HepG2 (cell line): ENCODE data around the gene FOXRED2. TPM values are rescaled to one million over a fixed set of nuclear protein-coding genes. Genes with fewer than 3 reads are reported as not detected.
A peak's percentile ranks its signal among the peaks of the same experiment; 100 is the strongest.

Experiments
- CBX5 ChIP-seq: sonication (generic); formaldehyde crosslinking; IDR thresholded peaks from 2 replicates; pipeline ENCODE4 v1.4.0; 2020; ENCODE audit warnings: missing genetic modification reagents, borderline replicate concordance
- FOSL2 ChIP-seq: sonication (generic); formaldehyde crosslinking; IDR thresholded peaks from 2 replicates; pipeline ENCODE4 v1.4.0; 2020; ENCODE audit warnings: missing genetic modification reagents
- FOXO1 ChIP-seq: sonication (generic); formaldehyde crosslinking; IDR thresholded peaks from 2 replicates; pipeline ENCODE4 v1.4.0; 2020; ENCODE audit warnings: missing genetic modification reagents
- IRF2 ChIP-seq: IDR thresholded peaks from 2 replicates; pipeline ENCODE4 v1.6.1; 2018; ENCODE audit warnings: missing genetic modification reagents, missing compliant biosample characterization
- ISX ChIP-seq: sonication (generic); formaldehyde crosslinking; conservative IDR thresholded peaks from 2 replicates; pipeline ENCODE4 v1.5.0; 2020; ENCODE audit warnings: missing genetic modification reagents
- NFYC ChIP-seq: IDR thresholded peaks from 2 replicates; pipeline ENCODE4 v1.6.1; 2016; ENCODE audit warnings: missing genetic modification reagents, missing compliant biosample characterization
- POLR2AphosphoS5 ChIP-seq: IDR thresholded peaks from 2 replicates; pipeline ENCODE4 v1.6.1; 2012; ENCODE audit warnings: low read depth, low read length
- REXO4 ChIP-seq: sonication (generic); formaldehyde crosslinking; IDR thresholded peaks from 2 replicates; pipeline ENCODE4 v1.8.0; 2022; ENCODE audit warnings: missing genetic modification reagents, mild to moderate bottlenecking, borderline replicate concordance
- SMAD1 ChIP-seq: sonication (generic); formaldehyde crosslinking; IDR thresholded peaks from 2 replicates; pipeline ENCODE4 v1.4.0; 2020; ENCODE audit warnings: missing genetic modification reagents, low read depth, mild to moderate bottlenecking, borderline replicate concordance
- TEAD2 ChIP-seq: sonication (generic); formaldehyde crosslinking; IDR thresholded peaks from 2 replicates; pipeline ENCODE4 v1.9.0; 2021; ENCODE audit warnings: missing genetic modification reagents
- ZNF143 ChIP-seq: sonication (generic); formaldehyde crosslinking; IDR thresholded peaks from 2 replicates; pipeline ENCODE4 v1.4.0; 2020; ENCODE audit warnings: missing genetic modification reagents
- ZNF235 ChIP-seq: sonication (generic); formaldehyde crosslinking; IDR thresholded peaks from 2 replicates; pipeline ENCODE4 v1.8.1; 2023; ENCODE audit warnings: mild to moderate bottlenecking, missing genetic modification reagents, borderline replicate concordance
- ZNF281 ChIP-seq: sonication (generic); formaldehyde crosslinking; IDR thresholded peaks from 2 replicates; pipeline ENCODE4 v1.4.0; 2020; ENCODE audit warnings: missing genetic modification reagents, borderline replicate concordance
- ZNF747 ChIP-seq: sonication (generic); formaldehyde crosslinking; IDR thresholded peaks from 2 replicates; pipeline ENCODE4 v1.8.1; 2023; ENCODE audit warnings: missing genetic modification reagents, mild to moderate bottlenecking, borderline replicate concordance
- ZNF777 ChIP-seq: sonication (generic); formaldehyde crosslinking; IDR thresholded peaks from 2 replicates; pipeline ENCODE4 v1.4.0; 2020; ENCODE audit warnings: missing genetic modification reagents
- ZSCAN22 ChIP-seq: sonication (generic); formaldehyde crosslinking; IDR thresholded peaks from 2 replicates; pipeline ENCODE4 v1.4.0; 2020; ENCODE audit warnings: mild to moderate bottlenecking, missing genetic modification reagents
- polyA plus RNA-seq, 8 experiments: library from polyadenylated mRNA; depleted of rRNA in 3 of 8; stranded (reverse) in 7 of 8; unstranded in 1 of 8; fragments of >200 nt; fragmentation: Illumina TruSeq in 4 of 8; extraction: Trizol in 4 of 8; gene quantifications; 2 replicates each; pipeline versions ENCODE4 v1.2.1 to v1.2.3, GENCODE V29; 2011 to 2016; ENCODE audit warnings: low read depth in 4 of 8, missing spikeins in 1 of 8, mixed read lengths in 1 of 8; ENCODE audit not compliant: insufficient read depth in 1 of 8
- total RNA-seq, 5 experiments: library from RNA; depleted of rRNA; stranded (reverse); fragments of >200 nt; fragmentation: Illumina TruSeq; extraction: Trizol; gene quantifications; 2 replicates each; pipeline ENCODE4 v1.2.3, GENCODE V29; 2016; ENCODE audit warnings: low read depth in 1 of 5
- TF ChIP-seq, protein P1 (sequence below): sonication (generic); formaldehyde crosslinking; IDR thresholded peaks from 2 replicates; pipeline ENCODE4 v1.4.0; 2020; ENCODE audit warnings: missing genetic modification reagents
- TF ChIP-seq, protein P2 (sequence below): sonication (generic); formaldehyde crosslinking; IDR thresholded peaks from 2 replicates; pipeline ENCODE4 v1.4.0; 2020; ENCODE audit warnings: missing genetic modification reagents, borderline replicate concordance
- TF ChIP-seq, protein P3 (sequence below): sonication (generic); formaldehyde crosslinking; IDR thresholded peaks from 2 replicates; pipeline ENCODE4 v1.4.0; 2020; ENCODE audit warnings: missing genetic modification reagents, low read depth, mild to moderate bottlenecking, borderline replicate concordance
- TF ChIP-seq, protein P4 (sequence below): IDR thresholded peaks from 2 replicates; pipeline ENCODE4 v1.6.1; 2016; ENCODE audit warnings: missing genetic modification reagents, missing compliant biosample characterization
- TF ChIP-seq, protein P5 (sequence below): sonication (generic); formaldehyde crosslinking; conservative IDR thresholded peaks from 2 replicates; pipeline ENCODE4 v1.4.0; 2020; ENCODE audit warnings: mild to moderate bottlenecking, missing genetic modification reagents, moderate library complexity

The FOXRED2 gene
- total and polyA plus RNA-seq, 2 of the 13 experiments (the other 11 are each of a cell fraction or from before 2014, with no cell fraction given) = 9.3 to 28.1 TPM

- TF ChIP-seq ISX (CRISPR knock-in tag) (no peak), ZNF143 (CRISPR knock-in tag) (no peak), FOXO1 (CRISPR knock-in tag) (no peak), IRF2 (CRISPR knock-in tag) (0 out of 2 replicates have a peak, but pooled peaks have one; percentile 31), FOSL2 (CRISPR knock-in tag) (0 out of 2 replicates have a peak, but pooled peaks have one; percentile 18), ZSCAN22 (no peak), NFYC (CRISPR knock-in tag) (no peak), ZNF235 (CRISPR knock-in tag) (no peak), CBX5 (CRISPR knock-in tag) (peak; percentile 78; the same call in 1 of the 2 replicates), ZNF281 (CRISPR knock-in tag) (no peak), TEAD2 (CRISPR knock-in tag) (no peak), ZNF747 (CRISPR knock-in tag) (peak; percentile 50; the same call in 1 of the 2 replicates), SMAD1 (CRISPR knock-in tag) (no peak), REXO4 (no peak), ZNF777 (CRISPR knock-in tag) (no peak), POLR2AphosphoS5 (no peak)
- TF ChIP-seq, protein P1, sequence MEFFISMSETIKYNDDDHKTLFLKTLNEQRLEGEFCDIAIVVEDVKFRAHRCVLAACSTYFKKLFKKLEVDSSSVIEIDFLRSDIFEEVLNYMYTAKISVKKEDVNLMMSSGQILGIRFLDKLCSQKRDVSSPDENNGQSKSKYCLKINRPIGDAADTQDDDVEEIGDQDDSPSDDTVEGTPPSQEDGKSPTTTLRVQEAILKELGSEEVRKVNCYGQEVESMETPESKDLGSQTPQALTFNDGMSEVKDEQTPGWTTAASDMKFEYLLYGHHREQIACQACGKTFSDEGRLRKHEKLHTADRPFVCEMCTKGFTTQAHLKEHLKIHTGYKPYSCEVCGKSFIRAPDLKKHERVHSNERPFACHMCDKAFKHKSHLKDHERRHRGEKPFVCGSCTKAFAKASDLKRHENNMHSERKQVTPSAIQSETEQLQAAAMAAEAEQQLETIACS (CRISPR knock-in tag) = no peak
- TF ChIP-seq, protein P2, sequence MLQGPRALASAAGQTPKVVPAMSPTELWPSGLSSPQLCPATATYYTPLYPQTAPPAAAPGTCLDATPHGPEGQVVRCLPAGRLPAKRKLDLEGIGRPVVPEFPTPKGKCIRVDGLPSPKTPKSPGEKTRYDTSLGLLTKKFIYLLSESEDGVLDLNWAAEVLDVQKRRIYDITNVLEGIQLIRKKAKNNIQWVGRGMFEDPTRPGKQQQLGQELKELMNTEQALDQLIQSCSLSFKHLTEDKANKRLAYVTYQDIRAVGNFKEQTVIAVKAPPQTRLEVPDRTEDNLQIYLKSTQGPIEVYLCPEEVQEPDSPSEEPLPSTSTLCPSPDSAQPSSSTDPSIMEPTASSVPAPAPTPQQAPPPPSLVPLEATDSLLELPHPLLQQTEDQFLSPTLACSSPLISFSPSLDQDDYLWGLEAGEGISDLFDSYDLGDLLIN (CRISPR knock-in tag) = no peak
- TF ChIP-seq, protein P3, sequence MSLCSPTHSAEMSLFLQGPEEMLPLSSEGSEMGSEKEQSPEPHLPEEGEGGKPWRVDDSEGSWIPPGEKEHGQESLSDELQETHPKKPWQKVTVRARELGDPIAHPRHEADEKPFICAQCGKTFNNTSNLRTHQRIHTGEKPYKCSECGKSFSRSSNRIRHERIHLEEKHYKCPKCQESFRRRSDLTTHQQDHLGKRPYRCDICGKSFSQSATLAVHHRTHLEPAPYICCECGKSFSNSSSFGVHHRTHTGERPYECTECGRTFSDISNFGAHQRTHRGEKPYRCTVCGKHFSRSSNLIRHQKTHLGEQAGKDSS (CRISPR knock-in tag) = no peak
- TF ChIP-seq, protein P4, sequence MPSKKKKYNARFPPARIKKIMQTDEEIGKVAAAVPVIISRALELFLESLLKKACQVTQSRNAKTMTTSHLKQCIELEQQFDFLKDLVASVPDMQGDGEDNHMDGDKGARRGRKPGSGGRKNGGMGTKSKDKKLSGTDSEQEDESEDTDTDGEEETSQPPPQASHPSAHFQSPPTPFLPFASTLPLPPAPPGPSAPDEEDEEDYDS (CRISPR knock-in tag) = 0 out of 2 replicates have a peak, but pooled peaks have one; percentile 11
- TF ChIP-seq, protein P5, sequence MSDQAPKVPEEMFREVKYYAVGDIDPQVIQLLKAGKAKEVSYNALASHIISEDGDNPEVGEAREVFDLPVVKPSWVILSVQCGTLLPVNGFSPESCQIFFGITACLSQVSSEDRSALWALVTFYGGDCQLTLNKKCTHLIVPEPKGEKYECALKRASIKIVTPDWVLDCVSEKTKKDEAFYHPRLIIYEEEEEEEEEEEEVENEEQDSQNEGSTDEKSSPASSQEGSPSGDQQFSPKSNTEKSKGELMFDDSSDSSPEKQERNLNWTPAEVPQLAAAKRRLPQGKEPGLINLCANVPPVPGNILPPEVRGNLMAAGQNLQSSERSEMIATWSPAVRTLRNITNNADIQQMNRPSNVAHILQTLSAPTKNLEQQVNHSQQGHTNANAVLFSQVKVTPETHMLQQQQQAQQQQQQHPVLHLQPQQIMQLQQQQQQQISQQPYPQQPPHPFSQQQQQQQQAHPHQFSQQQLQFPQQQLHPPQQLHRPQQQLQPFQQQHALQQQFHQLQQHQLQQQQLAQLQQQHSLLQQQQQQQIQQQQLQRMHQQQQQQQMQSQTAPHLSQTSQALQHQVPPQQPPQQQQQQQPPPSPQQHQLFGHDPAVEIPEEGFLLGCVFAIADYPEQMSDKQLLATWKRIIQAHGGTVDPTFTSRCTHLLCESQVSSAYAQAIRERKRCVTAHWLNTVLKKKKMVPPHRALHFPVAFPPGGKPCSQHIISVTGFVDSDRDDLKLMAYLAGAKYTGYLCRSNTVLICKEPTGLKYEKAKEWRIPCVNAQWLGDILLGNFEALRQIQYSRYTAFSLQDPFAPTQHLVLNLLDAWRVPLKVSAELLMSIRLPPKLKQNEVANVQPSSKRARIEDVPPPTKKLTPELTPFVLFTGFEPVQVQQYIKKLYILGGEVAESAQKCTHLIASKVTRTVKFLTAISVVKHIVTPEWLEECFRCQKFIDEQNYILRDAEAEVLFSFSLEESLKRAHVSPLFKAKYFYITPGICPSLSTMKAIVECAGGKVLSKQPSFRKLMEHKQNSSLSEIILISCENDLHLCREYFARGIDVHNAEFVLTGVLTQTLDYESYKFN (CRISPR knock-in tag) = no peak
These were observed 61.6 kb downstream of the FOXRED2 start (continued) for GRCh38 chr22:36445158-36445668.
